GM21825 (cell line): ENCODE data around the gene HSF2.
"Not testable (repeated sequence)": the region's sequence is repeated elsewhere in the genome, so short reads cannot be mapped to it uniquely, and the experiment has no call there.

Experiments
- ATAC-seq: cut with Tn5 transposase; IDR thresholded peaks from one replicate; pipeline ENCODE4 v1.9.1; 2021; ENCODE audit warnings: mild to moderate bottlenecking, moderate library complexity; ENCODE audit not compliant: unreplicated experiment

Gene HSF2

GRCh38 chr6:122452509-122452908 is 53.1 kb downstream of the HSF2 start:
- ATAC-seq = no peak

GRCh38 chr6:122454673-122455072 is 55.2 kb downstream of the HSF2 start:
- ATAC-seq = no peak

GRCh38 chr6:122455116-122455515 is 55.7 kb downstream of the HSF2 start:
- not testable (repeated sequence) for ATAC-seq

GRCh38 chr6:122458087-122458486 is 58.6 kb downstream of the HSF2 start:
- no peak for ATAC-seq

- ATAC-seq = no peak
Measured at GRCh38 chr6:122459240-122459639, 59.8 kb downstream of the HSF2 start.

- ATAC-seq = not testable (repeated sequence)
Measured at GRCh38 chr6:122459865-122460416, 60.5 kb downstream of the HSF2 start.

GRCh38 chr6:122461885-122462284 is 62.4 kb downstream of the HSF2 start:
- ATAC-seq = no peak

- peak; percentile 99 for ATAC-seq
Measured at GRCh38 chr6:122471107-122472021, 71.9 kb downstream of the HSF2 start, which contains the start of gene SERINC1. Gene SERINC1 (minus strand): TSS chr6:122471807. CDS start chr6:122471737, 70 bp downstream.

- ATAC-seq = peak; percentile 47
Measured at GRCh38 chr6:122472022-122472340, 72.5 kb downstream of the HSF2 start.

- no peak for ATAC-seq
Measured at GRCh38 chr6:122476131-122476530, 76.7 kb downstream of the HSF2 start.

GRCh38 chr6:122482750-122483080 is 83.3 kb downstream of the HSF2 start:
- ATAC-seq = no peak
